ENCODE results near the gene RSPRY1.
A peak's percentile ranks its signal among the peaks of the same experiment; 100 is the strongest.

The RSPRY1 gene

GRCh38 chr16:57284952-57285363, 98.8 kb downstream of the RSPRY1 start:
- peaks cover 0 to 18% (median 15%) of the 10 kb centered on the region in 5 donors for H3K4me1 ChIP-seq (ENCODE audit: control insufficient read depth in 5 of 5, insufficient read depth in 5 of 5, low read length in 5 of 5)
- no peaks in the 10 kb centered on the region for H3K36me3 ChIP-seq (ENCODE audit: control insufficient read depth in 5 of 5, insufficient read depth in 5 of 5, low read length in 5 of 5)
- peak overlapping the region in 1 of 5 donors; percentile 23 for H3K9ac ChIP-seq (ENCODE audit: low read length in 5 of 5)

GRCh38 chr16:57285379-57285778, 99.2 kb downstream of the RSPRY1 start:
- peaks cover 10 to 25% (median 14%) of the 10 kb centered on the region in 5 donors for H3K27me3 ChIP-seq (ENCODE audit: control insufficient read depth in 5 of 5, insufficient read depth in 4 of 5, low read length in 5 of 5)
- no peaks in the 10 kb centered on the region for H3K36me3 ChIP-seq (ENCODE audit: control insufficient read depth in 5 of 5, insufficient read depth in 5 of 5, low read length in 5 of 5)
- H3K27ac ChIP-seq (ENCODE audit: low read depth, low read length), result no peak overlapping the region
- H3K4me3 ChIP-seq (ENCODE audit: low read depth in 1 of 5, low read length in 5 of 5), result no peak overlapping the region
- H3K4me1 ChIP-seq (ENCODE audit: control insufficient read depth in 5 of 5, insufficient read depth in 5 of 5, low read length in 5 of 5), result peaks cover 0 to 18% (median 14%) of the 10 kb centered on the region in 5 donors
- no peak overlapping the region for H3K9ac ChIP-seq (ENCODE audit: low read length in 5 of 5)
- H3K9me3 ChIP-seq (ENCODE audit: control insufficient read depth in 5 of 5, low read length in 5 of 5), result no peaks in the 10 kb centered on the region

More at GRCh38 chr16:57284952-57285363, 98.8 kb downstream of the RSPRY1 start:
- H3K27ac ChIP-seq (ENCODE audit: low read depth, low read length), result no peak overlapping the region
- no peaks in the 10 kb centered on the region for H3K9me3 ChIP-seq (ENCODE audit: control insufficient read depth in 5 of 5, low read length in 5 of 5)
- H3K4me3 ChIP-seq (ENCODE audit: low read depth in 1 of 5, low read length in 5 of 5), result peak overlapping the region in 4 of 5 donors; percentile 54 to 70 (median 63)
- H3K27me3 ChIP-seq (ENCODE audit: control insufficient read depth in 5 of 5, insufficient read depth in 4 of 5, low read length in 5 of 5), result peaks cover 10 to 25% (median 14%) of the 10 kb centered on the region in 5 donors

- H3K36me3 ChIP-seq (ENCODE audit: control insufficient read depth in 5 of 5, insufficient read depth in 5 of 5, low read length in 5 of 5), result no peaks in the 10 kb centered on the region
- H3K4me3 ChIP-seq (ENCODE audit: low read depth in 1 of 5, low read length in 5 of 5), result no peak overlapping the region
- no peak overlapping the region for H3K9ac ChIP-seq (ENCODE audit: low read length in 5 of 5)
- H3K27me3 ChIP-seq (ENCODE audit: control insufficient read depth in 5 of 5, insufficient read depth in 4 of 5, low read length in 5 of 5), result peaks cover 0 to 9% (median 5%) of the 10 kb centered on the region in 5 donors
- H3K9me3 ChIP-seq (ENCODE audit: control insufficient read depth in 5 of 5, low read length in 5 of 5), result no peaks in the 10 kb centered on the region
- peaks cover 0 to 7% (median 6%) of the 10 kb centered on the region in 5 donors for H3K4me1 ChIP-seq (ENCODE audit: control insufficient read depth in 5 of 5, insufficient read depth in 5 of 5, low read length in 5 of 5)
- H3K27ac ChIP-seq (ENCODE audit: low read depth, low read length), result no peak overlapping the region
Observed at GRCh38 chr16:57289391-57290257, 103.5 kb downstream of the RSPRY1 start.

Measured in subcutaneous abdominal adipose tissue (tissue), 5 donors.